Ovary (tissue), 9 donors: ENCODE results near the gene RFC2. TPM values are rescaled to one million over a fixed set of nuclear protein-coding genes. Genes with fewer than 3 reads are reported as not detected.
"Not testable (repeated sequence)": the region's sequence is repeated elsewhere in the genome, so short reads cannot be mapped to it uniquely, and the experiment has no call there.

Experiments used
- DNase-seq, 5 donors: peaks; one replicate each; pipeline ENCODE4 v3.0.0-alpha.2; 2019 to 2020
- H3K27ac ChIP-seq, 2 donors: fragments of 200-600 bp; one replicate each; pipeline versions ENCODE4 v1.5.1 to v1.8.0; 2019 to 2022
- H3K27me3 ChIP-seq: fragments of 200-600 bp; one replicate; pipeline ENCODE4 v1.8.0; 2022
- H3K36me3 ChIP-seq: fragments of 200-600 bp; sonication (generic); one replicate; pipeline ENCODE4 v1.5.1; 2019
- H3K4me1 ChIP-seq: one replicate; pipeline ENCODE4 v1.8.1; 2013; ENCODE audit warnings: mild to moderate bottlenecking, moderate library complexity; ENCODE audit not compliant: insufficient read depth
- H3K4me3 ChIP-seq: fragments of 200-600 bp; sonication (generic); one replicate; pipeline ENCODE4 v1.5.1; 2017
- H3K9me3 ChIP-seq, 2 donors: fragments of 200-600 bp in 1 of 2; sonication (generic) in 1 of 2; one replicate each; pipeline versions ENCODE4 v1.5.1 to v1.8.1; 2013 to 2019; ENCODE audit warnings: mild to moderate bottlenecking in 1 of 2, moderate library complexity in 1 of 2
- EP300 ChIP-seq: sonication (generic); formaldehyde crosslinking; IDR thresholded peaks from one replicate; pipeline ENCODE4 v1.6.1; 2017; ENCODE audit warnings: antibody characterized with exemption
- POLR2A ChIP-seq: fragments of 450-650 bp; IDR thresholded peaks from one replicate; pipeline ENCODE4 v1.6.1; 2017; ENCODE audit warnings: antibody characterized with exemption, mild to moderate bottlenecking, moderate library complexity
- WGBS, 3 donors: extraction: QIAGEN DNeasy Blood & Tissue Kit in 1 of 3; methylation state at CpG; one replicate each; pipeline versions ENCODE4 v1.1.5 to v1.1.7; 2013 to 2017; 5-methylcytosine and 5-hydroxymethylcytosine counted together
- intact Hi-C, 4 donors: fragments of 100-400 bp; cut with DNase I; formaldehyde crosslinking; loops; one replicate each; pipeline versions ENCODE4 v1.11.0 to v1.15.1; 2022 to 2023
- polyA plus RNA-seq, 2 donors: library from polyadenylated mRNA; stranded (reverse); fragments of 200-250 nt in 1 of 2; fragments of 350-450 nt in 1 of 2; fragmentation: Illumina TruSeq in 1 of 2; extraction: RNeasy Lipid Tissue Mini Kit (QIAGEN cat#74804) in 1 of 2; gene quantifications; one replicate each; pipeline ENCODE4 v1.2.3, GENCODE V29; 2013 to 2014
- total RNA-seq, 7 donors: library from RNA; depleted of rRNA in 2 of 7; stranded (reverse); fragments of >200 nt in 2 of 7; fragmentation: NEBNext Ultra II Directional in 3 of 7; extraction: Animal tissue kit (Norgen Biotek cat#: 25700) in 3 of 7; gene quantifications; one replicate each; pipeline versions ENCODE4 v1.1.0 to v1.2.4, GENCODE V29; 2016 to 2023
- TF ChIP-seq, protein P1 (sequence below), 3 donors: fragments of 450-650 bp in 2 of 3; fragments of 200-600 bp in 1 of 3; IDR thresholded peaks; one replicate each; pipeline versions ENCODE4 v1.5.1 to v1.8.0; 2016 to 2022; ENCODE audit warnings: antibody characterized with exemption in 3 of 3, mild to moderate bottlenecking in 1 of 3
- donor health status: DM: no; HTN: no; CAD: no; lungs with moderate emphysema.
- donor health status: DM: no; HTN: no; CAD: no.
- donor health status: Bipolar disorder and iron deficiency.
- donor health status: DM: yes; HTN: yes; CAD: no.
- donor health status: DM: no; HTN: no; CAD: no.
- donor health status: DM: yes; HTN: yes; CAD: no.

Gene RFC2
- total and polyA plus RNA-seq, 9 donors = 6.4 to 23.7 (median 16.6) TPM

GRCh38 chr7:74206589-74207120, 47.5 kb downstream of the RFC2 start:
- Histone ChIP-seq H3K36me3 (no peaks in the 10 kb centered on the region), H3K9me3 (no peaks in the 10 kb centered on the region), H3K27ac (no peak overlapping the region), H3K4me1 (no peaks in the 10 kb centered on the region), H3K4me3 (no peak overlapping the region), H3K27me3 (no peaks in the 10 kb centered on the region)
- no peak for TF ChIP-seq POLR2A
- TF ChIP-seq, protein P1, sequence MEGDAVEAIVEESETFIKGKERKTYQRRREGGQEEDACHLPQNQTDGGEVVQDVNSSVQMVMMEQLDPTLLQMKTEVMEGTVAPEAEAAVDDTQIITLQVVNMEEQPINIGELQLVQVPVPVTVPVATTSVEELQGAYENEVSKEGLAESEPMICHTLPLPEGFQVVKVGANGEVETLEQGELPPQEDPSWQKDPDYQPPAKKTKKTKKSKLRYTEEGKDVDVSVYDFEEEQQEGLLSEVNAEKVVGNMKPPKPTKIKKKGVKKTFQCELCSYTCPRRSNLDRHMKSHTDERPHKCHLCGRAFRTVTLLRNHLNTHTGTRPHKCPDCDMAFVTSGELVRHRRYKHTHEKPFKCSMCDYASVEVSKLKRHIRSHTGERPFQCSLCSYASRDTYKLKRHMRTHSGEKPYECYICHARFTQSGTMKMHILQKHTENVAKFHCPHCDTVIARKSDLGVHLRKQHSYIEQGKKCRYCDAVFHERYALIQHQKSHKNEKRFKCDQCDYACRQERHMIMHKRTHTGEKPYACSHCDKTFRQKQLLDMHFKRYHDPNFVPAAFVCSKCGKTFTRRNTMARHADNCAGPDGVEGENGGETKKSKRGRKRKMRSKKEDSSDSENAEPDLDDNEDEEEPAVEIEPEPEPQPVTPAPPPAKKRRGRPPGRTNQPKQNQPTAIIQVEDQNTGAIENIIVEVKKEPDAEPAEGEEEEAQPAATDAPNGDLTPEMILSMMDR (IDR thresholded peaks at IDR 0.05) = peak; percentile 94 to 99 (median 96)
- DNase-seq = peak; percentile 78 to 93 (median 89)
- 9 to 19% (median 10%) methylated on average over 16 to 23 of the region's 23 CpGs for WGBS, 3 donors
- intact Hi-C loops = loop anchor here (2.0 to 10.0 kb wide), 3 partner anchors 142 to 196 kb away; no protein-coding TSS in a partner anchor

DNA sequence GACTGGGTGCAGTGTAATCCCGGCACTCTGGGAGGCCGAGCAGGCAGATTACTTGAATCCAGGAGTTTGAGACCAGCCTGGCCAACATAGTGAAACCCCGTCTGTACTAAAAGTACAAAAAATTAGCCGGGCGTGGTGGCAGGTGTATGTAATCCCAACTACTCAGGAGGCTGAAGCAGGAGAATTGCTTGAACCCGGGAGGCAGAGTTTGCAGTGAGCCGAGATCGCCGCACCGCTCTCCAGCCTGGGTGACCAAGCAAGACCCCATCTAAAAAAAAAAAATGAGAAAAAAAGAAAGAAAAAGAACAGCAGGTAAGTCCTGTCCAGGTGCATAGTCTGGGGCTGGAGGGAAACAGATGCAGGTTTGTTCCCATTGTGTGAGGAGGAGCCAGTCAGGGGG, 48.1 kb downstream of the RFC2 start:
- H3K9me3 ChIP-seq, H3K27ac ChIP-seq, H3K4me1 ChIP-seq, H3K36me3 ChIP-seq, H3K4me3 ChIP-seq, H3K27me3 ChIP-seq: not testable (repeated sequence)
- intact Hi-C loops = loop anchor here (2.0 to 10.0 kb wide), 3 partner anchors 141 to 196 kb away; no protein-coding TSS in a partner anchor
- peak in 1 of 5 donors; percentile 3 for DNase-seq
- WGBS, 3 donors = 76 to 83% (median 78%) methylated on average over 10 of the region's 10 CpGs

- 75 to 76% (median 75%) methylated on average over 1 of the region's 1 CpG for WGBS, 3 donors
- H3K4me3 ChIP-seq = no peak overlapping the region
- DNase-seq = no peak
- TF ChIP-seq POLR2A = no peak
- TF ChIP-seq, protein P1 (IDR thresholded peaks at IDR 0.05) = no peak
- no peak for TF ChIP-seq EP300
- no peaks in the 10 kb centered on the region for H3K4me1 ChIP-seq
- H3K27ac ChIP-seq = no peak overlapping the region
- no peaks in the 10 kb centered on the region for H3K27me3 ChIP-seq
- no peaks in the 10 kb centered on the region for H3K36me3 ChIP-seq
- intact Hi-C loops = loop anchor here in 2 of 4 donors (5.0 to 10.0 kb wide), 2 partner anchors 132 to 139 kb away; no protein-coding TSS in a partner anchor
- H3K9me3 ChIP-seq = no peaks in the 10 kb centered on the region
These were observed 50.1 kb downstream of the RFC2 start for GRCh38 chr7:74203956-74204618.

- DNase-seq = peak in 2 of 5 donors; percentile 11 to 18
- intact Hi-C loops = loop anchor here in 2 of 4 donors (5.0 to 10.0 kb wide), 2 partner anchors 131 to 138 kb away; no protein-coding TSS in a partner anchor
- 29 to 43% (median 31%) methylated on average over 12 of the region's 12 CpGs for WGBS, 3 donors
These were observed 51.2 kb downstream of the RFC2 start for GRCh38 chr7:74202841-74203556.

More at GRCh38 chr7:74202841-74203556, 51.2 kb downstream of the RFC2 start:
- Histone ChIP-seq H3K36me3 (no peaks in the 10 kb centered on the region), H3K27ac (no peak overlapping the region), H3K27me3 (no peaks in the 10 kb centered on the region), H3K4me1 (no peaks in the 10 kb centered on the region), H3K4me3 (no peak overlapping the region), H3K9me3 (no peaks in the 10 kb centered on the region)
- TF ChIP-seq, protein P1 (IDR thresholded peaks at IDR 0.05) = no peak
